Right ventricle myocardium inferior (tissue), 1 donor: ENCODE data around the gene JAZF1. TPM values are rescaled to one million over a fixed set of nuclear protein-coding genes. Genes with fewer than 3 reads are reported as not detected.

Experiments used
- ATAC-seq: fragments of 200-7000 bp; cut with Tn5 transposase; one replicate; pipeline ENCODE4 v1.9.1; 2020; ENCODE audit warnings: mild to moderate bottlenecking, moderate library complexity
- DNase-seq: peaks from one replicate; pipeline ENCODE4 v3.0.0; 2021; ENCODE audit errors: missing footprints
- intact Hi-C: fragments of 100-400 bp; cut with DNase I; formaldehyde crosslinking; loops from one replicate; pipeline ENCODE4 v1.11.0; 2022
- total RNA-seq: library from RNA; stranded (reverse); fragmentation: NEBNext Ultra II Directional; extraction: Animal tissue kit (Norgen Biotek cat#: 25700); gene quantifications from one replicate; pipeline ENCODE4 v1.2.1, GENCODE V29; 2021
- donor health status: DM: no; HTN: yes; CAD: no; lungs with severe emphysema.

JAZF1 gene
- total RNA-seq, 1 donor from 2014 or later: 25.6 TPM

GRCh38 chr7:28070297-28071055, 110.1 kb downstream of the JAZF1 start:
- ATAC-seq: peak; percentile 48
- no peak for DNase-seq
- intact Hi-C loops: no loop called here

GRCh38 chr7:28069807-28070206, 110.8 kb downstream of the JAZF1 start:
- intact Hi-C loops: no loop called here
- DNase-seq: no peak
- peak; percentile 53 for ATAC-seq

GRCh38 chr7:28069388-28069787, 111.2 kb downstream of the JAZF1 start:
- no peak for DNase-seq
- intact Hi-C loops: no loop called here
- ATAC-seq: no peak

GRCh38 chr7:28068811-28069216, 111.8 kb downstream of the JAZF1 start:
- intact Hi-C loops: no loop called here
- no peak for ATAC-seq
- DNase-seq: no peak

- ATAC-seq: no peak
- intact Hi-C loops: no loop called here
- no peak for DNase-seq
These were observed 113.4 kb downstream of the JAZF1 start for GRCh38 chr7:28067171-28067570.

GRCh38 chr7:28065721-28066285, 114.8 kb downstream of the JAZF1 start:
- DNase-seq (no peak), ATAC-seq (no peak)
- intact Hi-C loops: no loop called here

- DNase-seq (no peak), ATAC-seq (peak; percentile 71)
- intact Hi-C loops: no loop called here
These were observed 115.3 kb downstream of the JAZF1 start for GRCh38 chr7:28065308-28065707.

GRCh38 chr7:28064437-28064836, 116.2 kb downstream of the JAZF1 start:
- intact Hi-C loops: no loop called here
- ATAC-seq (no peak), DNase-seq (no peak)

GRCh38 chr7:28062197-28062991, 118.2 kb downstream of the JAZF1 start:
- intact Hi-C loops: no loop called here
- ATAC-seq: peak; percentile 78
- peak; percentile 80 for DNase-seq

GRCh38 chr7:28061824-28062196, 118.8 kb downstream of the JAZF1 start:
- ATAC-seq (no peak), DNase-seq (no peak)
- intact Hi-C loops: no loop called here

GRCh38 chr7:28060371-28060950, 120.1 kb downstream of the JAZF1 start:
- intact Hi-C loops: no loop called here
- DNase-seq (no peak), ATAC-seq (no peak)

GRCh38 chr7:28055161-28055544, 125.4 kb downstream of the JAZF1 start:
- intact Hi-C loops: no loop called here
- ATAC-seq (no peak), DNase-seq (no peak)

- intact Hi-C loops: no loop called here
- no peak for DNase-seq
- peak; percentile 31 for ATAC-seq
These were observed 125.9 kb downstream of the JAZF1 start for GRCh38 chr7:28054531-28055160.

GRCh38 chr7:28052933-28053332, 127.7 kb downstream of the JAZF1 start:
- intact Hi-C loops: no loop called here
- no peak for ATAC-seq
- no peak for DNase-seq

GRCh38 chr7:28048694-28049093, 131.9 kb downstream of the JAZF1 start:
- no peak for ATAC-seq
- intact Hi-C loops: no loop called here
- no peak for DNase-seq

GRCh38 chr7:28046035-28046434, 134.6 kb downstream of the JAZF1 start:
- ATAC-seq: no peak
- intact Hi-C loops: no loop called here

GRCh38 chr7:28045592-28045991, 135.0 kb downstream of the JAZF1 start:
- DNase-seq: no peak
- intact Hi-C loops: no loop called here
- ATAC-seq: no peak

More at GRCh38 chr7:28046035-28046434, 134.6 kb downstream of the JAZF1 start:
- no peak for DNase-seq

GRCh38 chr7:28044825-28045224, 135.8 kb downstream of the JAZF1 start:
- DNase-seq: no peak
- intact Hi-C loops: no loop called here

GRCh38 chr7:28042721-28043120, 137.9 kb downstream of the JAZF1 start:
- intact Hi-C loops: no loop called here
- ATAC-seq (no peak), DNase-seq (no peak)

More at GRCh38 chr7:28044825-28045224, 135.8 kb downstream of the JAZF1 start:
- ATAC-seq: no peak
